H1 (cell line): ENCODE measurements around the gene ZNF462. TPM values are rescaled to one million over a fixed set of nuclear protein-coding genes. Genes with fewer than 3 reads are reported as not detected.

ENCODE experiments used
- CHD7 ChIP-seq: fragments of 300-600 bp; sonication (generic); IDR thresholded peaks from 2 replicates; pipeline ENCODE4 v1.7.1; 2012; ENCODE audit warnings: low read length, moderate library complexity, mild to moderate bottlenecking, inconsistent platforms; ENCODE audit not compliant: insufficient replicate concordance
- E2F6 ChIP-seq: IDR thresholded peaks from 2 replicates; pipeline ENCODE4 v1.6.1; 2012; ENCODE audit warnings: inconsistent platforms
- polyA plus RNA-seq, 7 experiments: library from polyadenylated mRNA; depleted of rRNA in 3 of 7; stranded (reverse) in 5 of 7; unstranded in 2 of 7; fragments of >200 nt in 5 of 7; fragments of 200-250 nt in 2 of 7; gene quantifications; 1 replicate in 5 of 7; 2 replicates in 1 of 7; 4 replicates in 1 of 7; pipeline versions ENCODE4 v1.2.1 to v1.2.3, GENCODE V29; 2011 to 2013; ENCODE audit warnings: missing spikeins in 2 of 7, mixed read lengths in 2 of 7
- total RNA-seq: library from RNA; stranded (reverse); fragmentation: NEBNext Ultra II Directional; extraction: Animal tissue kit (Norgen Biotek cat#: 25700); gene quantifications from 2 replicates; pipeline ENCODE4 v1.2.1, GENCODE V29; 2021

The ZNF462 gene
- total and polyA plus RNA-seq, 2 of the 8 experiments (the other 6 are each of a cell fraction or from before 2014, with no cell fraction given) = 30.0 to 163 TPM

GRCh38 chr9:106962122-106962521 lies 99.2 kb downstream of the ZNF462 start (continued):
- TF ChIP-seq CHD7 (no peak), E2F6 (no peak)
